H9 (cell line): ENCODE data around the gene PAK6. TPM values are rescaled to one million over a fixed set of nuclear protein-coding genes. Genes with fewer than 3 reads are reported as not detected.
A peak's percentile ranks its signal among the peaks of the same experiment; 100 is the strongest.

Experiments
- DNase-seq: peaks from one replicate; pipeline ENCODE4 v3.0.0-alpha.2; 2017
- H2AFZ ChIP-seq: one replicate; pipeline ENCODE4 v1.6.1; 2013; ENCODE audit warnings: mild to moderate bottlenecking, low read length, control low read depth, moderate library complexity
- H2AK5ac ChIP-seq: 2 replicates; pipeline ENCODE4 v1.6.1; 2013; ENCODE audit warnings: low read length, control low read depth, mixed read lengths; ENCODE audit not compliant: insufficient read length
- H2BK120ac ChIP-seq: one replicate; pipeline ENCODE4 v1.6.1; 2013; ENCODE audit warnings: low read depth, mild to moderate bottlenecking, low read length, control low read depth, inconsistent platforms; ENCODE audit not compliant: poor library complexity, severe bottlenecking
- H2BK12ac ChIP-seq: 2 replicates; pipeline ENCODE4 v1.6.1; 2013; ENCODE audit warnings: low read length, control low read depth, mixed read lengths, low read depth; ENCODE audit not compliant: insufficient read length
- H2BK15ac ChIP-seq: 2 replicates; pipeline ENCODE4 v1.6.1; 2013; ENCODE audit warnings: low read depth, low read length, control low read depth
- H2BK20ac ChIP-seq: one replicate; pipeline ENCODE4 v1.6.1; 2013; ENCODE audit warnings: low read depth, mild to moderate bottlenecking, low read length, control low read depth, inconsistent platforms; ENCODE audit not compliant: poor library complexity, severe bottlenecking
- H2BK5ac ChIP-seq: 2 replicates; pipeline ENCODE4 v1.6.1; 2013; ENCODE audit warnings: low read length, control low read depth, mixed read lengths; ENCODE audit not compliant: insufficient read length
- H3K14ac ChIP-seq: 2 replicates; pipeline ENCODE4 v1.6.1; 2013; ENCODE audit warnings: low read length, control low read depth; ENCODE audit not compliant: insufficient read depth
- H3K18ac ChIP-seq: 2 replicates; pipeline ENCODE4 v1.6.1; 2013; ENCODE audit warnings: low read depth, mild to moderate bottlenecking, mixed read lengths, low read length, control low read depth; ENCODE audit not compliant: insufficient read length
- H3K23ac ChIP-seq: 2 replicates; pipeline ENCODE4 v1.6.1; 2013; ENCODE audit warnings: low read length, control low read depth, mixed read lengths, low read depth; ENCODE audit not compliant: insufficient read length
- H3K23me2 ChIP-seq: 2 replicates; pipeline ENCODE4 v1.6.1; 2013; ENCODE audit warnings: low read depth, mild to moderate bottlenecking, mixed read lengths, low read length, control low read depth; ENCODE audit not compliant: insufficient read length, poor library complexity, severe bottlenecking
- H3K27ac ChIP-seq: 2 replicates; pipeline ENCODE4 v1.5.1; 2013; ENCODE audit warnings: low read length, control low read depth, mixed read lengths, low read depth; ENCODE audit not compliant: insufficient read length
- H3K27me3 ChIP-seq: 2 replicates; pipeline ENCODE4 v1.6.1; 2013; ENCODE audit warnings: low read length, control low read depth, inconsistent platforms; ENCODE audit not compliant: insufficient read depth
- H3K4ac ChIP-seq: 2 replicates; pipeline ENCODE4 v1.6.1; 2013; ENCODE audit warnings: low read depth, mild to moderate bottlenecking, control low read depth, inconsistent platforms, low read length, moderate library complexity
- H3K4me1 ChIP-seq: 2 replicates; pipeline ENCODE4 v1.6.1; 2013; ENCODE audit warnings: low read length, control low read depth, inconsistent platforms; ENCODE audit not compliant: insufficient read depth
- H3K4me2 ChIP-seq: 2 replicates; pipeline ENCODE4 v1.6.1; 2013; ENCODE audit warnings: low read length, control low read depth, mixed read lengths; ENCODE audit not compliant: insufficient read length, insufficient read depth
- H3K56ac ChIP-seq: 2 replicates; pipeline ENCODE4 v1.6.1; 2013; ENCODE audit warnings: low read depth, mild to moderate bottlenecking, mixed read lengths, low read length, control low read depth; ENCODE audit not compliant: insufficient read length
- H3K79me1 ChIP-seq: 2 replicates; pipeline ENCODE4 v1.6.1; 2013; ENCODE audit warnings: low read depth, mild to moderate bottlenecking, moderate library complexity, low read length, control low read depth, inconsistent platforms; ENCODE audit not compliant: insufficient read depth, poor library complexity, severe bottlenecking
- H3K79me2 ChIP-seq: 2 replicates; pipeline ENCODE4 v1.6.1; 2013; ENCODE audit warnings: low read length, control low read depth, inconsistent platforms; ENCODE audit not compliant: insufficient read depth
- H3K9ac ChIP-seq: 2 replicates; pipeline ENCODE4 v1.6.1; 2013; ENCODE audit warnings: low read length, control low read depth, mixed read lengths; ENCODE audit not compliant: insufficient read length; ENCODE audit errors: extremely low read depth
- H3K9me3 ChIP-seq: one replicate; pipeline ENCODE4 v1.6.1; 2013; ENCODE audit warnings: low read depth, low read length, inconsistent platforms; ENCODE audit not compliant: control insufficient read depth
- H3T11ph ChIP-seq: one replicate; pipeline ENCODE4 v1.6.1; 2013; ENCODE audit warnings: mild to moderate bottlenecking, low read length, control low read depth, inconsistent platforms
- H4K20me1 ChIP-seq: one replicate; pipeline ENCODE4 v1.6.1; 2013; ENCODE audit not compliant: control insufficient read depth, insufficient read length, insufficient read depth
- H4K5ac ChIP-seq: 2 replicates; pipeline ENCODE4 v1.6.1; 2013; ENCODE audit warnings: low read depth, mild to moderate bottlenecking, mixed read lengths, low read length, control low read depth; ENCODE audit not compliant: insufficient read length
- H4K8ac ChIP-seq: replicated peaks from 2 replicates; pipeline ENCODE4 v1.6.1; 2013; ENCODE audit warnings: low read length, control low read depth, mixed read lengths, low read depth; ENCODE audit not compliant: insufficient read length
- H4K91ac ChIP-seq: 2 replicates; pipeline ENCODE4 v1.6.1; 2013; ENCODE audit warnings: low read depth, mild to moderate bottlenecking, moderate library complexity, mixed read lengths, low read length, control low read depth; ENCODE audit not compliant: insufficient read length
- H3K27ac Mint-ChIP-seq, 3 experiments: 2 replicates in 2 of 3; 3 replicates in 1 of 3; pipeline ENCODE4 v1.8.0; 2020 to 2021; ENCODE audit warnings: mixed read lengths in 3 of 3, mild to moderate bottlenecking in 1 of 3, moderate library complexity in 1 of 3
- H3K27me3 Mint-ChIP-seq: 2 replicates; pipeline ENCODE4 v1.8.0; 2021; ENCODE audit warnings: low read depth, mild to moderate bottlenecking, moderate library complexity, mixed read lengths
- H3K36me3 Mint-ChIP-seq, 3 experiments: 2 replicates in 2 of 3; 3 replicates in 1 of 3; pipeline ENCODE4 v1.8.0; 2020 to 2021; ENCODE audit warnings: low read depth in 3 of 3, mixed read lengths in 3 of 3; ENCODE audit not compliant: insufficient read depth in 1 of 3
- H3K4me1 Mint-ChIP-seq, 2 experiments: 2 replicates each; pipeline ENCODE4 v1.8.0; 2020; ENCODE audit warnings: mixed read lengths in 2 of 2
- H3K4me3 Mint-ChIP-seq, 2 experiments: 2 replicates in 1 of 2; 3 replicates in 1 of 2; pipeline ENCODE4 v1.8.0; 2020 to 2021; ENCODE audit warnings: mild to moderate bottlenecking in 2 of 2, mixed read lengths in 2 of 2, moderate library complexity in 1 of 2
- H3K9me3 Mint-ChIP-seq, 2 experiments: 2 replicates in 1 of 2; 3 replicates in 1 of 2; pipeline ENCODE4 v1.8.0; 2020; ENCODE audit warnings: mild to moderate bottlenecking in 2 of 2, mixed read lengths in 2 of 2, moderate library complexity in 1 of 2
- WGBS: extraction: QIAGEN DNeasy Blood & Tissue Kit; methylation state at CpG from one replicate; pipeline ENCODE4 v1.1.7; 2013; ENCODE audit warnings: missing lambda C conversion rate, low lambda C conversion rate, mixed read lengths; ENCODE audit not compliant: insufficient read length; ENCODE audit errors: extremely low coverage; 5-methylcytosine and 5-hydroxymethylcytosine counted together
- total RNA-seq: library from RNA; stranded (reverse); gene quantifications from 2 replicates; pipeline ENCODE4 v1.2.1, GENCODE V29; 2021
- TF ChIP-seq, protein P1 (sequence below): fragments of 200-600 bp; sonication (generic); conservative IDR thresholded peaks from 3 replicates; pipeline ENCODE4 v1.8.0; 2021; ENCODE audit warnings: antibody characterized with exemption, mild to moderate bottlenecking

PAK6 gene
- total RNA-seq, 1 experiment from 2014 or later: 7.4 TPM

DNA sequence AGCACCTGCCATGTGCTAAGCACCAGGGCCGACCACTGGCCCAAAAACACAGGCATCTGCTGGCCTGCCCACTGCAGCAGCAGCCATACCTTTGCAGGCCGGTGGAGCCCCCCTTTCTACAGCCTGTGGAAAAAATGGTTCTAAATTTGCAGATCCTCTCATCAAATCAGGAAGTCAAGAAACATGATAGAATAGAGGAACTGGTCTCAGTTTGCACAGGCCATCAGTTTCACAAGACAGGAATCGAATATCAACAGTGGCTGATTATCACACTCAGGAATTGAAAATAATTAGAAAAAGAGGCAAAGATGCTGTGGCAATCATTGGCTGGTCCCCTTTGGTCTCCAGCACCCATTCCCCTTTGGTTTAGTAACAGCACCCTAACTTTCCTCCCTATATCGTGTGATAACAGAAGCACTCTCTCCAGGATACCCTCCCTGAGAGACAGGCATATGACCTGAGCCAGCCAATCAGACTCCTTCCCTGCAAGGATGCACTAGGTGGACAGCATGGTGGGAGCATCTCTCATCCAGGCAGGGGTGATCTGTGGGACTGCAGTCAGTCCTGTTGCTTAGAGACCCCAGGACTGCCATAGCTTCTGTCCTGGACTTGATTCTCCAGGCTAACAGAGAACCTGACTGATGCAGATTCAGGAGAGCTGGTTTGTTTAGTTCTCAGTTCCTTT is 3.5 kb upstream of the PAK6 start:
- Histone ChIP-seq H3K4ac (no peak overlapping the region), H3K79me2 (no peaks in the 10 kb centered on the region), H3K23ac (no peak overlapping the region), H3K4me1 (no peaks in the 10 kb centered on the region; the same call in 1 of the 2 replicates), H2BK5ac (no peak overlapping the region), H2BK120ac (no peak overlapping the region), H3K27me3 (no peaks in the 10 kb centered on the region), H3T11ph (no peak overlapping the region), H2BK12ac (no peak overlapping the region), H3K9me3 (no peaks in the 10 kb centered on the region), H3K27ac (no peak overlapping the region), H3K4me2 (no peak overlapping the region), H3K79me1 (no peaks in the 10 kb centered on the region), H3K23me2 (peaks cover 8% of the 10 kb centered on the region), H2BK15ac (no peak overlapping the region), H3K14ac (no peak overlapping the region), H3K18ac (no peak overlapping the region), H4K91ac (no peak overlapping the region), H2AK5ac (no peak overlapping the region), H4K5ac (no peak overlapping the region), H4K20me1 (no peaks in the 10 kb centered on the region), H2BK20ac (no peak overlapping the region), H3K9ac (no peak overlapping the region), H3K56ac (no peak overlapping the region), H4K8ac (no peak overlapping the region), H2AFZ (no peak overlapping the region)
- Mint-ChIP-seq H3K9me3 (no peaks in the 10 kb centered on the region), H3K36me3 (peaks cover 0 to 10% (median 2%) of the 10 kb centered on the region in 3 experiments; a peak in 4 of 7 replicates), H3K4me3 (no peak overlapping the region), H3K4me1 (peaks cover 26 to 29% of the 10 kb centered on the region in 2 experiments), H3K27me3 (peaks cover 18% of the 10 kb centered on the region), H3K27ac (peak overlapping the region in 2 of 3 experiments; percentile 9 to 40; a peak in 4 of 7 replicates)
- TF ChIP-seq, protein P1, sequence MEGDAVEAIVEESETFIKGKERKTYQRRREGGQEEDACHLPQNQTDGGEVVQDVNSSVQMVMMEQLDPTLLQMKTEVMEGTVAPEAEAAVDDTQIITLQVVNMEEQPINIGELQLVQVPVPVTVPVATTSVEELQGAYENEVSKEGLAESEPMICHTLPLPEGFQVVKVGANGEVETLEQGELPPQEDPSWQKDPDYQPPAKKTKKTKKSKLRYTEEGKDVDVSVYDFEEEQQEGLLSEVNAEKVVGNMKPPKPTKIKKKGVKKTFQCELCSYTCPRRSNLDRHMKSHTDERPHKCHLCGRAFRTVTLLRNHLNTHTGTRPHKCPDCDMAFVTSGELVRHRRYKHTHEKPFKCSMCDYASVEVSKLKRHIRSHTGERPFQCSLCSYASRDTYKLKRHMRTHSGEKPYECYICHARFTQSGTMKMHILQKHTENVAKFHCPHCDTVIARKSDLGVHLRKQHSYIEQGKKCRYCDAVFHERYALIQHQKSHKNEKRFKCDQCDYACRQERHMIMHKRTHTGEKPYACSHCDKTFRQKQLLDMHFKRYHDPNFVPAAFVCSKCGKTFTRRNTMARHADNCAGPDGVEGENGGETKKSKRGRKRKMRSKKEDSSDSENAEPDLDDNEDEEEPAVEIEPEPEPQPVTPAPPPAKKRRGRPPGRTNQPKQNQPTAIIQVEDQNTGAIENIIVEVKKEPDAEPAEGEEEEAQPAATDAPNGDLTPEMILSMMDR: no peak
- no CpG with 5 or more reads among the region's 4 CpGs for WGBS
- DNase-seq: no peak
